Subcutaneous abdominal adipose tissue (tissue), 5 donors: ENCODE results near the gene RBM19.

ENCODE experiments used
- H3K27ac ChIP-seq: one replicate; pipeline ENCODE4 v1.7.0; 2013; ENCODE audit warnings: low read depth, mild to moderate bottlenecking, inconsistent platforms, low read length, moderate library complexity
- H3K27me3 ChIP-seq, 5 donors: one replicate each; pipeline ENCODE4 v1.7.0; 2013; ENCODE audit warnings: low read length in 5 of 5, inconsistent platforms in 1 of 5; ENCODE audit not compliant: control insufficient read depth in 5 of 5, insufficient read depth in 4 of 5
- H3K36me3 ChIP-seq, 5 donors: one replicate each; pipeline ENCODE4 v1.7.0; 2013; ENCODE audit warnings: low read length in 5 of 5; ENCODE audit not compliant: control insufficient read depth in 5 of 5, insufficient read depth in 5 of 5
- H3K4me1 ChIP-seq, 5 donors: one replicate each; pipeline ENCODE4 v1.7.0; 2013; ENCODE audit warnings: low read length in 5 of 5, mild to moderate bottlenecking in 3 of 5, moderate library complexity in 1 of 5; ENCODE audit not compliant: control insufficient read depth in 5 of 5, insufficient read depth in 5 of 5
- H3K4me3 ChIP-seq, 5 donors: one replicate each; pipeline ENCODE4 v1.7.0; 2013; ENCODE audit warnings: low read length in 5 of 5, low read depth in 1 of 5
- H3K9ac ChIP-seq, 5 donors: one replicate each; pipeline ENCODE4 v1.7.0; 2013; ENCODE audit warnings: low read length in 5 of 5, mild to moderate bottlenecking in 4 of 5, moderate library complexity in 3 of 5
- H3K9me3 ChIP-seq, 5 donors: one replicate each; pipeline ENCODE4 v1.7.0; 2013; ENCODE audit warnings: low read length in 5 of 5; ENCODE audit not compliant: control insufficient read depth in 5 of 5
- donor health status: healthy.
- donor health status: healthy.
- donor health status: healthy.
- donor health status: healthy.
- donor health status: healthy.

The RBM19 gene, protein sequence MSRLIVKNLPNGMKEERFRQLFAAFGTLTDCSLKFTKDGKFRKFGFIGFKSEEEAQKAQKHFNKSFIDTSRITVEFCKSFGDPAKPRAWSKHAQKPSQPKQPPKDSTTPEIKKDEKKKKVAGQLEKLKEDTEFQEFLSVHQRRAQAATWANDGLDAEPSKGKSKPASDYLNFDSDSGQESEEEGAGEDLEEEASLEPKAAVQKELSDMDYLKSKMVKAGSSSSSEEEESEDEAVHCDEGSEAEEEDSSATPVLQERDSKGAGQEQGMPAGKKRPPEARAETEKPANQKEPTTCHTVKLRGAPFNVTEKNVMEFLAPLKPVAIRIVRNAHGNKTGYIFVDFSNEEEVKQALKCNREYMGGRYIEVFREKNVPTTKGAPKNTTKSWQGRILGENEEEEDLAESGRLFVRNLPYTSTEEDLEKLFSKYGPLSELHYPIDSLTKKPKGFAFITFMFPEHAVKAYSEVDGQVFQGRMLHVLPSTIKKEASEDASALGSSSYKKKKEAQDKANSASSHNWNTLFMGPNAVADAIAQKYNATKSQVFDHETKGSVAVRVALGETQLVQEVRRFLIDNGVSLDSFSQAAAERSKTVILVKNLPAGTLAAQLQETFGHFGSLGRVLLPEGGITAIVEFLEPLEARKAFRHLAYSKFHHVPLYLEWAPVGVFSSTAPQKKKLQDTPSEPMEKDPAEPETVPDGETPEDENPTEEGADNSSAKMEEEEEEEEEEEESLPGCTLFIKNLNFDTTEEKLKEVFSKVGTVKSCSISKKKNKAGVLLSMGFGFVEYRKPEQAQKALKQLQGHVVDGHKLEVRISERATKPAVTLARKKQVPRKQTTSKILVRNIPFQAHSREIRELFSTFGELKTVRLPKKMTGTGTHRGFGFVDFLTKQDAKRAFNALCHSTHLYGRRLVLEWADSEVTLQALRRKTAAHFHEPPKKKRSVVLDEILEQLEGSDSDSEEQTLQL

DNA sequence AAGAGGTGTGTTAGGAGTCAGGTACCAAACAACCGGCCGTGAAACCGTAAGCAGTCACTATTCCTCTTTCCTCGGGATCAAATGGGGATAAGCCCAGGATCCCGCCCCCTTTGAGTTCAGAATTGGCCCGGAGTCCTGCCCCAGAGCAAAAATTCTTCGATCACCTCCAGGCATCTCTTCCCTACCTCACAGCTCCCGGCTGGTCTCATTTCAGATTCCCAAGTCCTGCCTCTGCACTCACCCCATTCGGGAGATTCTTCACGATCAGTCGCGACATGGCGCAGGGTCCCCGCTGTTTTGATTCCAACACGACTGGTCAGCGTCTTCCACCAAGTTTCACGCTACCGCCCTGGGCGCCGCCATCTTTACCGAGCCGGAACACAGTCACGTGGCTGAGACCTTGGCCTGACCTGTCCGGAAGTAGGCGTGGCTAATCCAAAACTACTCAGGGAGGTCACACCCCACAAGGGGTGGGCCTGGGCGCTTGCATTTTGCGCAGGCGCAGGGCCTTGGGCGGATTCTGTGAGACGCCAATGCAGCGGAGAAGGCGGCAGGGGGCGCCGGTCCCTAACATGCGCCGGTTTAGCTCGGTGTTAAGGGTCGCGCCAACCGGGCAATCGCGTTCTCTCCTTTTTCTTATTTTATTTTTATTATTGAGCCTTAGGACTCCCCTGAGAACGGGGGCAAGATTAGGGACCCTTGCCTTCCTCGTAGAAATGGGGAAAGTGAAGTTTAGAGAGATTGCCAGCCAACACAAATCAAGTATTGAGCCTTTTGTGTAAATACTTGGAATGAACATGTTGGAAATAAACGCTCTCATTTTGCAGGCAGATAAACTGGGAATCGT, at the start of gene RBM19:
TSS of gene RBM19 (minus strand) at position 375 of the 847 bp plus-strand sequence. CDS start at position 277, 98 bp downstream.
- Histone ChIP-seq H3K27ac (peak within 1 kb of the TSS; percentile 72), H3K4me3 (peak within 1 kb of the TSS; percentile 83 to 99 (median 94)), H3K36me3 (peaks cover 3 to 25% (median 18%) of the 10 kb centered on the region in 5 donors), H3K9me3 (no peaks in the 10 kb centered on the region), H3K4me1 (peaks cover 0 to 23% (median 17%) of the 10 kb centered on the region in 5 donors), H3K9ac (peak within 1 kb of the TSS; percentile 77 to 92 (median 83)), H3K27me3 (no peaks in the 10 kb centered on the region)

DNA sequence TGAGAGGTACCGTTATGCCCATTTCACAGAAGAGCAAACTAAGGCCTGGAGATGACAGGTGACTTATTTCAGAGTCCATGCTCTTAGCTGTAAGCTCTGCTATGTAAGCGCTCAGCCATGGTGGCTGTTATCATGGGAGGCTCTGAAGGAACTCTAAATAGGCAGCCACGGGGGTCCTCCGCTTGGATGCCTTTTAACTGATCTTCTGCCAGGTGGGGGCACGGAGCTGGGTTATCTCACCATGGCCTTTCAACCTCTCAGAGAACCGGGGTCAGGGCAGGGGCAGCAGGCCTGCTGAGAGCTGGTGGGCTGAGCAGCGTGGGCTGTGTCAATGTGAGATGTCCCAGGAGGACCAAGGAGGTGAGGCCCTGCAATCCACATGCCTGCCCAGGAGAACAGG, 49.7 kb upstream of the RBM19 start:
- no peak overlapping the region for H3K4me3 ChIP-seq
- no peaks in the 10 kb centered on the region for H3K4me1 ChIP-seq
- H3K27me3 ChIP-seq: peaks cover 0 to 19% (median 0%) of the 10 kb centered on the region in 5 donors
- H3K36me3 ChIP-seq: no peaks in the 10 kb centered on the region
- H3K27ac ChIP-seq: no peak overlapping the region
- no peaks in the 10 kb centered on the region for H3K9me3 ChIP-seq
- H3K9ac ChIP-seq: no peak overlapping the region

DNA sequence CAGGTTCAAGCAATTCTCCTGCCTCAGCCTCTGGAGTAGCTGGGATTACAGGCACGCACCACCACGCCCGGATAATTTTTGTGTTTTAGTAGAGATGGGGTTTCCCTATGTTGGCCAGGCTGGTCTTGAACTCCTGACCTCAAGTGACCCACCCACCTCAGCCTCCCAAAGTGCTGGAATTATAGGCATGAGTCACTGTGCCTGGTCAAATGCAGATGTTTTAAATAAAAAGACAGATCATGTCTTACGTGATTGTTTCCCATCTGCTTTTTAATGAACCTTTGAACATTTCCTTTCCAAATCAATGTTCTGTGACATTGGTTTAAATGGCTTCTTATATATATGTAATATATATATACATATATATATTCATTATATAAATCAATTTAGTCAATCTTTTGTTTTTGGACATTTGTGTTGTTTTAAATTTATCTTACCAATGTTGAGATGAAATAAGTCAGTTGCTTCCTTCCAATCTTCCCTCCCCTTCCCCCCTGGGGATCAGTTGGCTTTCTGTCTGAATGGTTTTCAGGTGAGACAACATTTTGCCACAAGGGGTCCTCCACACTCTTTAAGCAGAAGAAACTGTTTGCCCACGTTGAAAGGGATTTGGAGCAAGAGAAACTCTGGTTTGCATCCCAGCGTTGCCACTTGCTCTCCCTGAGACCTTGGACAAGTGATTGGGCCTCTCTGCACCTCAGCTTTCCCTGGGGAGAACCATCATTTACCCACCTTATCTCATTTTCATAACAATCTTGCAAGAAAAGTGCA, 47.6 kb upstream of the RBM19 start:
- H3K9me3 ChIP-seq: no peaks in the 10 kb centered on the region
- no peak overlapping the region for H3K27ac ChIP-seq
- H3K4me1 ChIP-seq: no peaks in the 10 kb centered on the region
- no peaks in the 10 kb centered on the region for H3K36me3 ChIP-seq
- H3K4me3 ChIP-seq: no peak overlapping the region
- no peak overlapping the region for H3K9ac ChIP-seq
- peaks cover 0 to 16% (median 3%) of the 10 kb centered on the region in 5 donors for H3K27me3 ChIP-seq

DNA sequence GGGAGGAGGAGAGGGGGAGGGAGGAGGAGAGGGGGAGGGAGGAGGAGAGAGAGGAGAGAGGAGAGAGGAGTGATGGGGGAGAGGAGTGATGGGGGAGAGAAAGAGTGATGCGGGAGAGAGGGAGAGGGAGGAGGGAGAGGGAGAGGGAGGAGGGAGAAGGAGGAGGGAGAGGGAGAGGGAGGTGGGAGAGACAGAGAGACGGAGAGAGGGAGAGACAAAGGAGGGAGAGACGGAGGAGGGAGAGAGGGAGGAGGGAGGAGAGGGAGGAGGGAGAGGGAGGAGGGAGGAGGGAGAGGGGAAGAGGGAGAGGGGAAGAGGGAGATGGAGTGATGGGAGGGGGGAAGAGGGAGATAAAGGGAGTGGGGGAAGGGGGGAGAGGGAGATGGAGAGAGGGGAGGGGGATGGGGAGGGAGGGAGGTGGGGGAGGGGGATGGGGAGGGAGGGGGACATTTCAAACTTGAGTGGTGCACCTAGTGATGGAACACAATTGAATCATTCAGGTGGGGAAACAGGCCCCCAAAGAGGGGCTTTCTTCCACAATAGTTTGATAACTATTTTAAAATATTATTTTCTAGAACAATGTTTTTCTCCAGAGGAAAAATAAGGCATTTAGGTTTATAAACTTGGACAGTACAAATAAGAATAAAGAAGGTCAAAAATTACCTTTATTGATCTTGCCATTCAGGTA, 46.8 kb upstream of the RBM19 start:
- Histone ChIP-seq H3K27me3 (peaks cover 0 to 13% (median 4%) of the 10 kb centered on the region in 5 donors), H3K27ac (no peak overlapping the region), H3K36me3 (no peaks in the 10 kb centered on the region), H3K9ac (no peak overlapping the region), H3K4me3 (no peak overlapping the region), H3K9me3 (no peaks in the 10 kb centered on the region), H3K4me1 (no peaks in the 10 kb centered on the region)

DNA sequence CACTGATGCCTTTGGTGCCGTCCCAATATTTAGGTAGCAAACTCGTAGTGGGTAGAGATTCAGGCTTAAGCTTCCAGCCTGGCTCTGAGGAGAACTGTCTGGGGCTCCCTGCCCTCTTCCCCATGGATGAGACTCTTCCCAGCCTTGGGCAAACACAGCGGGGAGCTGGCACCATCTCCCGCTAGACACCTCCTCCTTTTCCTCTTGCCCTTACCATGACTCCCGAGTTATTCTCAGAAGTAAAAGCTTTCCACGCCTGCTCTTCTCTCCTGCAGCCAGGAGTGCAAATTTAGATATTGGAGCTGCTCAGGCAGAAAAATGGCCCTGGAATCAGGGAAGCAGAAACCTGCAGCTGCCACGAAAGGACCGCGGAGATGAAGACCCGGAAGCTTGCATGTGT, 45.6 kb upstream of the RBM19 start:
- H3K36me3 ChIP-seq: no peaks in the 10 kb centered on the region
- no peaks in the 10 kb centered on the region for H3K9me3 ChIP-seq
- H3K4me1 ChIP-seq: no peaks in the 10 kb centered on the region
- peaks cover 2 to 14% (median 4%) of the 10 kb centered on the region in 5 donors for H3K27me3 ChIP-seq
- H3K4me3 ChIP-seq: no peak overlapping the region
- H3K27ac ChIP-seq: no peak overlapping the region
- no peak overlapping the region for H3K9ac ChIP-seq

DNA sequence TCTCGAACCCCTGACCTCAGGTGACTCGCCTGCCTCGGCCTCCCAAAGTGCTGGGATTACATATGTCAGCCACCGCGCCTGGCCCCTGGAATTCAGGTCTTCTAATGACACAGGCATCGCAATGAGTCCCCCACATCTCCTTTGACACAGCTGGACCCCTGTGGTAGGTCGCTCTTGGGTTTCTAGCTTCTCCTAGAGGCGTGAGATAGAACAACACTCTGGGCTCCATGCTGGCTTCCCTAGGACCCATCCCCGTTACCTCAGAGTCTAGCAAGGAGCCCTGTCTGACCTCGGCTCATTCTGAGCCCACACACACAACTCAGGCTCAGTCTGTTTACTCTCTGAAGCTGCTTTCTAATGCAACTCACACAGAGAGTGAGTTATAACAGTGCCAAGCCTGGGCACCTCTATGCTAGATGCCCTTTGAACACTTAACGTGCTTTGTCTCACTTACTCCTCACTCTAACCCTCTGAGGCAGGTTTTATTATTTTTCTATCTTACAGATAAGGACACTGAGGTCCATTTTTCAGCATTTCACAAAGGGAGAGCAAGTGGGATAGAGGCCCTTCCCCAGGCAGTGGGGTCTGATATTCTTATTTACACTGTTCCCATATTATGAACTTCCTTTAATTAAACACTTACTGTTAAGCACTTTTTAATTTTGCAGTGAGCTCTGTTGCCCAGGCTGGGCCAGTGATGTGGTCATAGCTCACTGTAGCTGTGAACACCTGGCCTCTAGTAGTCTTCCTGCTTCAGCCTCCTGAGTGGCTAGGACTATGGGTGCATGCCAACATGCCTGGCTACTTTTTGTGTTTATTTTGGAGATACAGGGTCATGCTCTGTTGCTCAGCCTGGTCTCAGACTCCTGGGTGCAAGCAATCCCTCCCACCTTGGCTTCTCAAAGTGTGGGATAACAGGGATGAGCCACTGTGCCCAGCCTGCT, 40.6 kb upstream of the RBM19 start:
- H3K36me3 ChIP-seq: no peaks in the 10 kb centered on the region
- no peak overlapping the region for H3K4me3 ChIP-seq
- no peak overlapping the region for H3K9ac ChIP-seq
- H3K27me3 ChIP-seq: peaks cover 8 to 19% (median 15%) of the 10 kb centered on the region in 5 donors
- no peak overlapping the region for H3K27ac ChIP-seq
- H3K9me3 ChIP-seq: no peaks in the 10 kb centered on the region
- H3K4me1 ChIP-seq: no peaks in the 10 kb centered on the region

DNA sequence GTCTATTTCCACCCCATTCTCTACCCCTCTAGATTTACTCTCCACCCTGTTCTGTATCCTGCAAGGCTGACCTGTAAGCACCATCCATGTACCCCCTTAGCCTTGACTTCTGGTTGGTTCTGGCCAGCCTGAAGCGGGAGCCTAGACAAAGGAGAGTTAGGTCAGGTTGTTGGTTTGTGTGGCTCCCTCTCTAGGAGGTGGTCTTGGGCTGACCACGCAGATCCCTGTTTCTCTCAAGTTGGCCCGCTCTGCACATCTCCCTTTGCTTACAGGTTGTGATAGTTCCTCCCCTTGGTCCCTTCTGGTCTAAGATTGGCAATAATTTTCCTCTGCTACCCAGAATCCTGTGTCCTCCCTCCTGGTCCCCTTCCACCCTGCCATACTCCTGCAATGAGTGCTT, 38.3 kb upstream of the RBM19 start:
- H3K9me3 ChIP-seq: no peaks in the 10 kb centered on the region
- H3K36me3 ChIP-seq: no peaks in the 10 kb centered on the region
- H3K4me3 ChIP-seq: no peak overlapping the region
- no peak overlapping the region for H3K27ac ChIP-seq
- peaks cover 7 to 21% (median 12%) of the 10 kb centered on the region in 5 donors for H3K27me3 ChIP-seq
- no peak overlapping the region for H3K9ac ChIP-seq
- H3K4me1 ChIP-seq: no peaks in the 10 kb centered on the region

DNA sequence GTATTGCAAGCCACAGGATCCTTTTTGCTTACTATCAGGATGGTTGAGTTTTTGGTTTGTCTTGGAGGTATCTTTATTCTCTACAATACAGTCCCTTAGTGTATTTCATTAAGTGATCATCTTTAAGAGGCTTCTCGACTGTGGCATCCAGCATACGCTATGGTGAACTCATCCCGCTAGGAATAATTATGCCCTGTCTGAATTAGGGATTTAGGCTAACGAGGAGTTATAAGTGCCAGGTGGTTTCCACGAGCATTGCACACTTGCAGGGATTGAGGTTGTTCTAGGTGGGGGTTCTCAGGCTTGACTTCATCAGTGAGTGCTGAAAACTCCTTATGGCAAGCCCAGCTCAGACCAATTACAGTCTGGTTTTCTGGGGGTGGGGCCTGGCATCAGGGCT, 37.2 kb upstream of the RBM19 start:
- no peak overlapping the region for H3K27ac ChIP-seq
- H3K36me3 ChIP-seq: no peaks in the 10 kb centered on the region
- H3K9me3 ChIP-seq: no peaks in the 10 kb centered on the region
- H3K9ac ChIP-seq: no peak overlapping the region
- H3K4me1 ChIP-seq: no peaks in the 10 kb centered on the region
- peaks cover 7 to 21% (median 12%) of the 10 kb centered on the region in 5 donors for H3K27me3 ChIP-seq
- H3K4me3 ChIP-seq: no peak overlapping the region
